Bronchial epithelial cell (primary cell): ENCODE measurements around the gene PPP4R1. TPM values are rescaled to one million over a fixed set of nuclear protein-coding genes. Genes with fewer than 3 reads are reported as not detected.

ENCODE experiments used
- DNase-seq: peaks from one replicate; pipeline ENCODE4 v3.0.0-alpha.2; 2010; ENCODE audit warnings: low read depth
- FAIRE-seq: peaks from 2 replicates; lab custom pipeline; 2011; peaks lifted over from hg19 to GRCh38; lab: Jason Lieb, UNC
- H3K27me3 ChIP-seq: 2 replicates; pipeline ENCODE4 v1.5.1; 2011; ENCODE audit warnings: low read length; ENCODE audit not compliant: control insufficient read depth, insufficient read depth
- H3K36me3 ChIP-seq: 2 replicates; pipeline ENCODE4 v1.5.1; 2011; ENCODE audit warnings: low read length; ENCODE audit not compliant: control insufficient read depth, insufficient read depth
- H3K4me3 ChIP-seq: 2 replicates; pipeline ENCODE4 v1.5.1; 2011; ENCODE audit warnings: mild to moderate bottlenecking, low read depth, low read length, control low read depth
- CTCF ChIP-seq: IDR thresholded peaks from 2 replicates; pipeline ENCODE4 v1.5.1; 2011; ENCODE audit warnings: mild to moderate bottlenecking, moderate library complexity, low read length, control low read depth, inconsistent platforms; ENCODE audit not compliant: insufficient read depth, severe bottlenecking
- total RNA-seq: library from RNA; depleted of rRNA; stranded (reverse); fragments of >200 nt; gene quantifications from 2 replicates; pipeline ENCODE4 v1.2.1, GENCODE V29; 2014

Gene PPP4R1
- total RNA-seq, 1 donor from 2014 or later: 187 TPM

- DNase-seq: no peak
- TF ChIP-seq CTCF: no peak
- H3K36me3 ChIP-seq: peaks cover 11% of the 10 kb centered on the region
- FAIRE-seq: no peak
- H3K4me3 ChIP-seq: no peak overlapping the region
- no peaks in the 10 kb centered on the region for H3K27me3 ChIP-seq
These were observed 71.4 kb downstream of the PPP4R1 start for GRCh38 chr18:9542924-9543323.

GRCh38 chr18:9539938-9540337 lies 74.4 kb downstream of the PPP4R1 start:
- DNase-seq: no peak
- no peak for TF ChIP-seq CTCF
- peaks cover 8% of the 10 kb centered on the region for H3K36me3 ChIP-seq
- no peak for FAIRE-seq
- H3K27me3 ChIP-seq: no peaks in the 10 kb centered on the region
- H3K4me3 ChIP-seq: no peak overlapping the region

GRCh38 chr18:9539283-9539682 lies 75.1 kb downstream of the PPP4R1 start:
- H3K36me3 ChIP-seq: peaks cover 9% of the 10 kb centered on the region
- no peak for TF ChIP-seq CTCF
- no peak overlapping the region for H3K4me3 ChIP-seq
- FAIRE-seq: no peak
- DNase-seq: peak; percentile 87
- no peaks in the 10 kb centered on the region for H3K27me3 ChIP-seq

- peaks cover 14% of the 10 kb centered on the region for H3K36me3 ChIP-seq
- no peak overlapping the region for H3K4me3 ChIP-seq
- no peak for FAIRE-seq
- no peak for TF ChIP-seq CTCF
- H3K27me3 ChIP-seq: no peaks in the 10 kb centered on the region
- no peak for DNase-seq
These were observed 76.7 kb downstream of the PPP4R1 start for GRCh38 chr18:9537677-9538076.

GRCh38 chr18:9536354-9537152 lies 77.8 kb downstream of the PPP4R1 start:
- FAIRE-seq: no peak
- Histone ChIP-seq H3K4me3 (no peak overlapping the region), H3K36me3 (peaks cover 17% of the 10 kb centered on the region), H3K27me3 (no peaks in the 10 kb centered on the region)
- no peak for TF ChIP-seq CTCF
- peak; percentile 86 for DNase-seq

- no peaks in the 10 kb centered on the region for H3K27me3 ChIP-seq
- peak; percentile 57 for DNase-seq
- TF ChIP-seq CTCF: no peak
- FAIRE-seq: no peak
- H3K4me3 ChIP-seq: no peak overlapping the region
- peaks cover 17% of the 10 kb centered on the region for H3K36me3 ChIP-seq
These were observed 78.8 kb downstream of the PPP4R1 start for GRCh38 chr18:9535430-9535991.
